Measurements from ENCODE around the gene MATN1.

MATN1 gene

GRCh38 chr1:30718091-30718635 lies 5.2 kb downstream of the MATN1 start:
- DNase-seq (ENCODE audit: low spot score) = peak; percentile 97

- DNase-seq (ENCODE audit: low spot score) = no peak
These were observed 6.7 kb downstream of the MATN1 start for GRCh38 chr1:30716646-30717045.

- no peak for DNase-seq (ENCODE audit: low spot score)
These were observed 7.5 kb downstream of the MATN1 start for GRCh38 chr1:30715886-30716285.

GRCh38 chr1:30715216-30715615 lies 8.2 kb downstream of the MATN1 start:
- no peak for DNase-seq (ENCODE audit: low spot score)

- DNase-seq (ENCODE audit: low spot score) = no peak
These were observed 8.8 kb downstream of the MATN1 start for GRCh38 chr1:30714536-30715090.

GRCh38 chr1:30714025-30714424 lies 9.4 kb downstream of the MATN1 start:
- DNase-seq (ENCODE audit: low spot score) = no peak

GRCh38 chr1:30713311-30713710 lies 10.1 kb downstream of the MATN1 start:
- DNase-seq (ENCODE audit: low spot score) = no peak

- no peak for DNase-seq (ENCODE audit: low spot score)
These were observed 10.8 kb downstream of the MATN1 start for GRCh38 chr1:30712583-30712982.

- DNase-seq (ENCODE audit: low spot score) = no peak
These were observed 13.0 kb downstream of the MATN1 start for GRCh38 chr1:30710407-30710806.

- DNase-seq (ENCODE audit: low spot score) = no peak
These were observed 15.0 kb downstream of the MATN1 start for GRCh38 chr1:30708361-30708728.

GRCh38 chr1:30707412-30708360 lies 15.7 kb downstream of the MATN1 start:
- DNase-seq (ENCODE audit: low spot score) = peak; percentile 67

GRCh38 chr1:30706528-30706927 lies 16.9 kb downstream of the MATN1 start:
- peak; percentile 74 for DNase-seq (ENCODE audit: low spot score)

GRCh38 chr1:30705698-30706097 lies 17.7 kb downstream of the MATN1 start:
- peak; percentile 61 for DNase-seq (ENCODE audit: low spot score)

GRCh38 chr1:30704765-30705509 lies 18.4 kb downstream of the MATN1 start:
- DNase-seq (ENCODE audit: low spot score) = no peak

- DNase-seq (ENCODE audit: low spot score) = no peak
These were observed 19.1 kb downstream of the MATN1 start for GRCh38 chr1:30704271-30704670.

- no peak for DNase-seq (ENCODE audit: low spot score)
These were observed 20.6 kb downstream of the MATN1 start for GRCh38 chr1:30702823-30703222.

GRCh38 chr1:30701258-30701633 lies 22.1 kb downstream of the MATN1 start:
- no peak for DNase-seq (ENCODE audit: low spot score)

- peak; percentile 84 for DNase-seq (ENCODE audit: low spot score)
These were observed 22.7 kb downstream of the MATN1 start for GRCh38 chr1:30700528-30701257.

GRCh38 chr1:30699762-30700161 lies 23.6 kb downstream of the MATN1 start:
- no peak for DNase-seq (ENCODE audit: low spot score)

- no peak for DNase-seq (ENCODE audit: low spot score)
These were observed 24.9 kb downstream of the MATN1 start for GRCh38 chr1:30698401-30698981.

- DNase-seq (ENCODE audit: low spot score) = peak; percentile 72
These were observed 25.6 kb downstream of the MATN1 start for GRCh38 chr1:30697571-30698376.
